Hippocampal formation (tissue), 2 donors: ENCODE results near the gene PIGZ.
A peak's percentile ranks its signal among the peaks of the same experiment; 100 is the strongest.
"Not testable (repeated sequence)": the region's sequence is repeated elsewhere in the genome, so short reads cannot be mapped to it uniquely, and the experiment has no call there.

Experiments
- DNase-seq, 2 donors: peaks; one replicate each; lab custom pipeline; 2025; lab: John Stamatoyannopoulos, UW

The PIGZ gene

GRCh38 chr3:196949750-196950149 is 18.9 kb downstream of the PIGZ start:
- DNase-seq: no peak

- no peak for DNase-seq
Observed at GRCh38 chr3:196949285-196949619, 19.4 kb downstream of the PIGZ start.

GRCh38 chr3:196948442-196949284 is 20.0 kb downstream of the PIGZ start:
- no peak for DNase-seq

- no peak for DNase-seq
Observed at GRCh38 chr3:196947860-196948441, 20.7 kb downstream of the PIGZ start.

GRCh38 chr3:196947136-196947859 is 21.3 kb downstream of the PIGZ start:
- DNase-seq: no peak

- not testable (repeated sequence) for DNase-seq
Observed at GRCh38 chr3:196944037-196944790, 24.4 kb downstream of the PIGZ start.

GRCh38 chr3:196942915-196943277 is 25.7 kb downstream of the PIGZ start:
- DNase-seq: no peak

- peak; percentile 93 to 95 for DNase-seq
Observed at GRCh38 chr3:196942226-196942914, 26.3 kb downstream of the PIGZ start, which contains the start of gene NCBP2. NCBP2 (minus strand) TSS chr3:196942528; CDS start chr3:196942503, 25 bp downstream.

GRCh38 chr3:196941729-196942225 is 26.9 kb downstream of the PIGZ start:
- DNase-seq: peak in 1 of 2 donors; percentile 51

GRCh38 chr3:196938576-196938975 is 30.1 kb downstream of the PIGZ start:
- DNase-seq: peak in 1 of 2 donors; percentile 14

- no peak for DNase-seq
Observed at GRCh38 chr3:196938124-196938523, 30.5 kb downstream of the PIGZ start.

GRCh38 chr3:196936288-196936687 is 32.3 kb downstream of the PIGZ start:
- DNase-seq: no peak

- no peak for DNase-seq
Observed at GRCh38 chr3:196932600-196932999, 36.0 kb downstream of the PIGZ start.

GRCh38 chr3:196931828-196932587 is 36.6 kb downstream of the PIGZ start:
- DNase-seq: no peak

- DNase-seq: no peak
Observed at GRCh38 chr3:196931157-196931556, 37.5 kb downstream of the PIGZ start.

GRCh38 chr3:196927571-196928453 is 40.8 kb downstream of the PIGZ start:
- no peak for DNase-seq

- DNase-seq: no peak
Observed at GRCh38 chr3:196920733-196921132, 47.9 kb downstream of the PIGZ start.

- no peak for DNase-seq
Observed at GRCh38 chr3:196918968-196919367, 49.7 kb downstream of the PIGZ start.

GRCh38 chr3:196916995-196917394 is 51.6 kb downstream of the PIGZ start:
- no peak for DNase-seq

GRCh38 chr3:196916221-196916620 is 52.4 kb downstream of the PIGZ start:
- no peak for DNase-seq
